ENCODE data around the gene RXRB. TPM values are rescaled to one million over a fixed set of nuclear protein-coding genes. Genes with fewer than 3 reads are reported as not detected.

Gene RXRB
- total and polyA plus RNA-seq, 2 of the 13 experiments (the other 11 are each of a cell fraction or from before 2014, with no cell fraction given) = 26.7 to 55.7 TPM

DNA sequence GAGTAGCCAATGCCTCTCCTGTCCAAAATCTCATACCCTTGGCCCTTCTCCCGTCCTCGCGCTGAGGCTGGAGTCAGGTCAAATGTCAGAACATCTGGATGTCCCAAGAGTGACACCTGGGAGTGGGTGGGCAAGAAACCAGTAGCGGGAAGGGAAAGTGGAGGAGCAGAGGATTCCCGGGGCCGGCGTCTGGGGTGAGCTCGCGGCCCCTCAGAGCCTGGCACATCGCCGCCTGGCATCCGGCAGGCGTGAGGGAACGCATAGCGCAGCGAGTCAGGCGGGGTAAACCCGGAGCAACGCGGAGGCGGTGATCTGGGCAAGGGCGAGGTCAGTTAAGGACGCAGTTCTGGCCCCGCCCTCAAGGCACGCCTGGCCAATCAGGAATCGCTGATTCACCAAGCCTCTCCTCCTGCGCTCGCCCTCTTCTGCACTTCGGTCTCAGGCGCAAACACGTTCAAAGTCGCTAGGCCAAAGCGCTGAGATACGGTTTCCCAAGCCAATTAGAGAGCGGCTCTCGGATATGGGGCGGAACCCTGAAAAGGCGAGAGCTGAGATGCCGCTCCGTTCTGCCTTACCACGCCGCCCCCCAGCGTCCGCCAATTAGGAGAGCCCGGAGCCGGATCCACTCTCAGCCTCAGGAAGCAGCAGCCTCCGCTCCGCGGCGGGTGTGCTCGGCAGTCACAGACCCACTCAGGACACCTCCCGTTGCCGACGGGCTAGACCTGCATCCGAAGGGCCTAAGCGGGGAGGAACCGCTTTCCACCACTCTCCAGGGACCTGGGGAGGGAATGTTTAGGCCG is 48.7 kb upstream of the RXRB start (continued):
- TF ChIP-seq RORA (CRISPR knock-in tag; IDR thresholded peaks at IDR 0.05) (no peak), SIX1 (CRISPR knock-in tag; IDR thresholded peaks at IDR 0.05; ENCODE audit: borderline replicate concordance) (peak; percentile 58; the same call in 1 of the 2 replicates), ZNF317 (CRISPR knock-in tag; IDR thresholded peaks at IDR 0.05) (no peak; the same call in 1 of the 2 replicates), IRF2 (CRISPR knock-in tag; IDR thresholded peaks at IDR 0.05) (peak; percentile 52), ZNF180 (CRISPR knock-in tag; IDR thresholded peaks at IDR 0.05; ENCODE audit: borderline replicate concordance, low read depth) (no peak), FOXC1 (CRISPR knock-in tag; IDR thresholded peaks at IDR 0.05; ENCODE audit: borderline replicate concordance) (peak; percentile 15; the same call in 1 of the 2 replicates), KMT2B (CRISPR knock-in tag; IDR thresholded peaks at IDR 0.05) (peak; percentile 69; the same call in 1 of the 2 replicates), SMAD1 (CRISPR knock-in tag; IDR thresholded peaks at IDR 0.05; ENCODE audit: borderline replicate concordance, low read depth) (no peak), ZFP36 (IDR thresholded peaks at IDR 0.05; ENCODE audit: borderline replicate concordance, low read depth, low read length, partially characterized antibody) (no peak), CC2D1A (CRISPR knock-in tag; IDR thresholded peaks at IDR 0.05) (no peak), ZNF335 (CRISPR knock-in tag; IDR thresholded peaks at IDR 0.05) (no peak; the same call in 1 of the 2 replicates), ERF (CRISPR knock-in tag; IDR thresholded peaks at IDR 0.05) (peak; percentile 79), HNRNPK (IDR thresholded peaks at IDR 0.05; ENCODE audit: low read depth, low read length, poor library complexity, severe bottlenecking) (no peak)
- TF ChIP-seq, protein P1, sequence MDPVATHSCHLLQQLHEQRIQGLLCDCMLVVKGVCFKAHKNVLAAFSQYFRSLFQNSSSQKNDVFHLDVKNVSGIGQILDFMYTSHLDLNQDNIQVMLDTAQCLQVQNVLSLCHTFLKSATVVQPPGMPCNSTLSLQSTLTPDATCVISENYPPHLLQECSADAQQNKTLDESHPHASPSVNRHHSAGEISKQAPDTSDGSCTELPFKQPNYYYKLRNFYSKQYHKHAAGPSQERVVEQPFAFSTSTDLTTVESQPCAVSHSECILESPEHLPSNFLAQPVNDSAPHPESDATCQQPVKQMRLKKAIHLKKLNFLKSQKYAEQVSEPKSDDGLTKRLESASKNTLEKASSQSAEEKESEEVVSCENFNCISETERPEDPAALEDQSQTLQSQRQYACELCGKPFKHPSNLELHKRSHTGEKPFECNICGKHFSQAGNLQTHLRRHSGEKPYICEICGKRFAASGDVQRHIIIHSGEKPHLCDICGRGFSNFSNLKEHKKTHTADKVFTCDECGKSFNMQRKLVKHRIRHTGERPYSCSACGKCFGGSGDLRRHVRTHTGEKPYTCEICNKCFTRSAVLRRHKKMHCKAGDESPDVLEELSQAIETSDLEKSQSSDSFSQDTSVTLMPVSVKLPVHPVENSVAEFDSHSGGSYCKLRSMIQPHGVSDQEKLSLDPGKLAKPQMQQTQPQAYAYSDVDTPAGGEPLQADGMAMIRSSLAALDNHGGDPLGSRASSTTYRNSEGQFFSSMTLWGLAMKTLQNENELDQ (CRISPR knock-in tag; IDR thresholded peaks at IDR 0.05; ENCODE audit: borderline replicate concordance) = 0 out of 2 replicates have a peak, but pooled peaks have one; percentile 37
- TF ChIP-seq, protein P2, sequence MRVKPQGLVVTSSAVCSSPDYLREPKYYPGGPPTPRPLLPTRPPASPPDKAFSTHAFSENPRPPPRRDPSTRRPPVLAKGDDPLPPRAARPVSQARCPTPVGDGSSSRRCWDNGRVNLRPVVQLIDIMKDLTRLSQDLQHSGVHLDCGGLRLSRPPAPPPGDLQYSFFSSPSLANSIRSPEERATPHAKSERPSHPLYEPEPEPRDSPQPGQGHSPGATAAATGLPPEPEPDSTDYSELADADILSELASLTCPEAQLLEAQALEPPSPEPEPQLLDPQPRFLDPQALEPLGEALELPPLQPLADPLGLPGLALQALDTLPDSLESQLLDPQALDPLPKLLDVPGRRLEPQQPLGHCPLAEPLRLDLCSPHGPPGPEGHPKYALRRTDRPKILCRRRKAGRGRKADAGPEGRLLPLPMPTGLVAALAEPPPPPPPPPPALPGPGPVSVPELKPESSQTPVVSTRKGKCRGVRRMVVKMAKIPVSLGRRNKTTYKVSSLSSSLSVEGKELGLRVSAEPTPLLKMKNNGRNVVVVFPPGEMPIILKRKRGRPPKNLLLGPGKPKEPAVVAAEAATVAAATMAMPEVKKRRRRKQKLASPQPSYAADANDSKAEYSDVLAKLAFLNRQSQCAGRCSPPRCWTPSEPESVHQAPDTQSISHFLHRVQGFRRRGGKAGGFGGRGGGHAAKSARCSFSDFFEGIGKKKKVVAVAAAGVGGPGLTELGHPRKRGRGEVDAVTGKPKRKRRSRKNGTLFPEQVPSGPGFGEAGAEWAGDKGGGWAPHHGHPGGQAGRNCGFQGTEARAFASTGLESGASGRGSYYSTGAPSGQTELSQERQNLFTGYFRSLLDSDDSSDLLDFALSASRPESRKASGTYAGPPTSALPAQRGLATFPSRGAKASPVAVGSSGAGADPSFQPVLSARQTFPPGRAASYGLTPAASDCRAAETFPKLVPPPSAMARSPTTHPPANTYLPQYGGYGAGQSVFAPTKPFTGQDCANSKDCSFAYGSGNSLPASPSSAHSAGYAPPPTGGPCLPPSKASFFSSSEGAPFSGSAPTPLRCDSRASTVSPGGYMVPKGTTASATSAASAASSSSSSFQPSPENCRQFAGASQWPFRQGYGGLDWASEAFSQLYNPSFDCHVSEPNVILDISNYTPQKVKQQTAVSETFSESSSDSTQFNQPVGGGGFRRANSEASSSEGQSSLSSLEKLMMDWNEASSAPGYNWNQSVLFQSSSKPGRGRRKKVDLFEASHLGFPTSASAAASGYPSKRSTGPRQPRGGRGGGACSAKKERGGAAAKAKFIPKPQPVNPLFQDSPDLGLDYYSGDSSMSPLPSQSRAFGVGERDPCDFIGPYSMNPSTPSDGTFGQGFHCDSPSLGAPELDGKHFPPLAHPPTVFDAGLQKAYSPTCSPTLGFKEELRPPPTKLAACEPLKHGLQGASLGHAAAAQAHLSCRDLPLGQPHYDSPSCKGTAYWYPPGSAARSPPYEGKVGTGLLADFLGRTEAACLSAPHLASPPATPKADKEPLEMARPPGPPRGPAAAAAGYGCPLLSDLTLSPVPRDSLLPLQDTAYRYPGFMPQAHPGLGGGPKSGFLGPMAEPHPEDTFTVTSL (CRISPR knock-in tag; IDR thresholded peaks at IDR 0.05; ENCODE audit: borderline replicate concordance) = no peak; the same call in 1 of the 2 replicates
- TF ChIP-seq, protein P3, sequence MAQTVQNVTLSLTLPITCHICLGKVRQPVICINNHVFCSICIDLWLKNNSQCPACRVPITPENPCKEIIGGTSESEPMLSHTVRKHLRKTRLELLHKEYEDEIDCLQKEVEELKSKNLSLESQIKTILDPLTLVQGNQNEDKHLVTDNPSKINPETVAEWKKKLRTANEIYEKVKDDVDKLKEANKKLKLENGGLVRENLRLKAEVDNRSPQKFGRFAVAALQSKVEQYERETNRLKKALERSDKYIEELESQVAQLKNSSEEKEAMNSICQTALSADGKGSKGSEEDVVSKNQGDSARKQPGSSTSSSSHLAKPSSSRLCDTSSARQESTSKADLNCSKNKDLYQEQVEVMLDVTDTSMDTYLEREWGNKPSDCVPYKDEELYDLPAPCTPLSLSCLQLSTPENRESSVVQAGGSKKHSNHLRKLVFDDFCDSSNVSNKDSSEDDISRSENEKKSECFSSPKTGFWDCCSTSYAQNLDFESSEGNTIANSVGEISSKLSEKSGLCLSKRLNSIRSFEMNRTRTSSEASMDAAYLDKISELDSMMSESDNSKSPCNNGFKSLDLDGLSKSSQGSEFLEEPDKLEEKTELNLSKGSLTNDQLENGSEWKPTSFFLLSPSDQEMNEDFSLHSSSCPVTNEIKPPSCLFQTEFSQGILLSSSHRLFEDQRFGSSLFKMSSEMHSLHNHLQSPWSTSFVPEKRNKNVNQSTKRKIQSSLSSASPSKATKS (CRISPR knock-in tag; IDR thresholded peaks at IDR 0.05) = no peak
